Liver (tissue), 3 donors: Measurements from ENCODE around the gene TECTA.

Experiments
- FOXA1 ChIP-seq: IDR thresholded peaks from 2 replicates; pipeline ENCODE4 v1.6.1; 2016; ENCODE audit warnings: antibody characterized with exemption
- GABPA ChIP-seq, 2 donors: IDR thresholded peaks in 1 of 2; conservative IDR thresholded peaks in 1 of 2; 2 replicates each; pipeline ENCODE4 v1.6.1; 2016; ENCODE audit warnings: antibody characterized with exemption in 2 of 2, mild to moderate bottlenecking in 1 of 2, moderate library complexity in 1 of 2
- RAD21 ChIP-seq, 2 donors: IDR thresholded peaks; 2 replicates each; pipeline ENCODE4 v1.6.1; 2016; ENCODE audit warnings: antibody characterized with exemption in 2 of 2, mild to moderate bottlenecking in 2 of 2
- YY1 ChIP-seq: IDR thresholded peaks from 2 replicates; pipeline ENCODE4 v1.6.1; 2016; ENCODE audit warnings: antibody characterized with exemption, mild to moderate bottlenecking
- TF ChIP-seq, protein P1 (sequence below): fragments of 150-350 bp; IDR thresholded peaks from 2 replicates; pipeline ENCODE4 v1.5.1; 2017; ENCODE audit warnings: improper control_type of control experiment, low read depth, low read length; ENCODE audit not compliant: missing input control
- TF ChIP-seq, protein P2 (sequence below): IDR thresholded peaks from 2 replicates; pipeline ENCODE4 v1.6.1; 2016; ENCODE audit warnings: antibody characterized with exemption
- TF ChIP-seq, protein P3 (sequence below): IDR thresholded peaks from 2 replicates; pipeline ENCODE4 v1.6.1; 2016; ENCODE audit warnings: antibody characterized with exemption, mild to moderate bottlenecking
- TF ChIP-seq, protein P4 (sequence below): IDR thresholded peaks from 2 replicates; pipeline ENCODE4 v1.6.1; 2016; ENCODE audit warnings: antibody characterized with exemption
- donor health status: healthy.
- donor health status: healthy.

DNA sequence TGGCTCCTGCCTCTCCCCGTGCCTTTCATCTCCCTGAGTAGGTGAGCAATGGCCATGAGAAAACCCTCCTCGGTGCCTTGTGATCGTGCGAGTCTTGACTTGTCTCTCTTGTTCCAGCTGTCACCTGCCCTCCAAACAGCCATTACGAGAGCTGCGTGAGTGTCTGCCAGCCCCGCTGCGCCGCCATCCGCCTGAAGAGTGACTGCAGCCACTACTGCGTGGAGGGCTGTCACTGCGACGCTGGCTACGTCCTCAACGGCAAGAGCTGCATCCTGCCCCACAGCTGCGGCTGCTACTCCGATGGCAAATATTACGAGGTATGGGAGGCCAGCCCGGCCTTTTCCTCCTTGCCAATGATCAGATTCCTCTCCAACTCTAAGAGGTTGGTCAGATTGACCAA, 51.7 kb downstream of the TECTA start:
- TF ChIP-seq, protein P1, sequence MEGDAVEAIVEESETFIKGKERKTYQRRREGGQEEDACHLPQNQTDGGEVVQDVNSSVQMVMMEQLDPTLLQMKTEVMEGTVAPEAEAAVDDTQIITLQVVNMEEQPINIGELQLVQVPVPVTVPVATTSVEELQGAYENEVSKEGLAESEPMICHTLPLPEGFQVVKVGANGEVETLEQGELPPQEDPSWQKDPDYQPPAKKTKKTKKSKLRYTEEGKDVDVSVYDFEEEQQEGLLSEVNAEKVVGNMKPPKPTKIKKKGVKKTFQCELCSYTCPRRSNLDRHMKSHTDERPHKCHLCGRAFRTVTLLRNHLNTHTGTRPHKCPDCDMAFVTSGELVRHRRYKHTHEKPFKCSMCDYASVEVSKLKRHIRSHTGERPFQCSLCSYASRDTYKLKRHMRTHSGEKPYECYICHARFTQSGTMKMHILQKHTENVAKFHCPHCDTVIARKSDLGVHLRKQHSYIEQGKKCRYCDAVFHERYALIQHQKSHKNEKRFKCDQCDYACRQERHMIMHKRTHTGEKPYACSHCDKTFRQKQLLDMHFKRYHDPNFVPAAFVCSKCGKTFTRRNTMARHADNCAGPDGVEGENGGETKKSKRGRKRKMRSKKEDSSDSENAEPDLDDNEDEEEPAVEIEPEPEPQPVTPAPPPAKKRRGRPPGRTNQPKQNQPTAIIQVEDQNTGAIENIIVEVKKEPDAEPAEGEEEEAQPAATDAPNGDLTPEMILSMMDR, result no peak
- TF ChIP-seq, protein P2, sequence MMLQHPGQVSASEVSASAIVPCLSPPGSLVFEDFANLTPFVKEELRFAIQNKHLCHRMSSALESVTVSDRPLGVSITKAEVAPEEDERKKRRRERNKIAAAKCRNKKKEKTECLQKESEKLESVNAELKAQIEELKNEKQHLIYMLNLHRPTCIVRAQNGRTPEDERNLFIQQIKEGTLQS, result no peak
- TF ChIP-seq YY1, result no peak
- no peak for TF ChIP-seq RAD21 (IDR thresholded peaks at IDR 0.05)
- TF ChIP-seq, protein P3, sequence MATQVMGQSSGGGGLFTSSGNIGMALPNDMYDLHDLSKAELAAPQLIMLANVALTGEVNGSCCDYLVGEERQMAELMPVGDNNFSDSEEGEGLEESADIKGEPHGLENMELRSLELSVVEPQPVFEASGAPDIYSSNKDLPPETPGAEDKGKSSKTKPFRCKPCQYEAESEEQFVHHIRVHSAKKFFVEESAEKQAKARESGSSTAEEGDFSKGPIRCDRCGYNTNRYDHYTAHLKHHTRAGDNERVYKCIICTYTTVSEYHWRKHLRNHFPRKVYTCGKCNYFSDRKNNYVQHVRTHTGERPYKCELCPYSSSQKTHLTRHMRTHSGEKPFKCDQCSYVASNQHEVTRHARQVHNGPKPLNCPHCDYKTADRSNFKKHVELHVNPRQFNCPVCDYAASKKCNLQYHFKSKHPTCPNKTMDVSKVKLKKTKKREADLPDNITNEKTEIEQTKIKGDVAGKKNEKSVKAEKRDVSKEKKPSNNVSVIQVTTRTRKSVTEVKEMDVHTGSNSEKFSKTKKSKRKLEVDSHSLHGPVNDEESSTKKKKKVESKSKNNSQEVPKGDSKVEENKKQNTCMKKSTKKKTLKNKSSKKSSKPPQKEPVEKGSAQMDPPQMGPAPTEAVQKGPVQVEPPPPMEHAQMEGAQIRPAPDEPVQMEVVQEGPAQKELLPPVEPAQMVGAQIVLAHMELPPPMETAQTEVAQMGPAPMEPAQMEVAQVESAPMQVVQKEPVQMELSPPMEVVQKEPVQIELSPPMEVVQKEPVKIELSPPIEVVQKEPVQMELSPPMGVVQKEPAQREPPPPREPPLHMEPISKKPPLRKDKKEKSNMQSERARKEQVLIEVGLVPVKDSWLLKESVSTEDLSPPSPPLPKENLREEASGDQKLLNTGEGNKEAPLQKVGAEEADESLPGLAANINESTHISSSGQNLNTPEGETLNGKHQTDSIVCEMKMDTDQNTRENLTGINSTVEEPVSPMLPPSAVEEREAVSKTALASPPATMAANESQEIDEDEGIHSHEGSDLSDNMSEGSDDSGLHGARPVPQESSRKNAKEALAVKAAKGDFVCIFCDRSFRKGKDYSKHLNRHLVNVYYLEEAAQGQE, result no peak
- no peak for TF ChIP-seq GABPA (IDR thresholded peaks at IDR 0.05 in 1 of 2, conservative IDR thresholded peaks at IDR 0.05 in 1 of 2)
- TF ChIP-seq, protein P4, sequence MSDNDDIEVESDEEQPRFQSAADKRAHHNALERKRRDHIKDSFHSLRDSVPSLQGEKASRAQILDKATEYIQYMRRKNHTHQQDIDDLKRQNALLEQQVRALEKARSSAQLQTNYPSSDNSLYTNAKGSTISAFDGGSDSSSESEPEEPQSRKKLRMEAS, result no peak
- TF ChIP-seq FOXA1, result no peak
